ENCODE results near the gene MYOM3.
"Not testable (repeated sequence)": the region's sequence is repeated elsewhere in the genome, so short reads cannot be mapped to it uniquely, and the experiment has no call there.

The MYOM3 gene

GRCh38 chr1:24018611-24019580 is 93.0 kb downstream of the MYOM3 start:
- no peak overlapping the region for H3K9ac ChIP-seq (ENCODE audit: low read length)
- peak overlapping the region; percentile 95 for H3K27ac ChIP-seq (ENCODE audit: low read depth, low read length)
- peak overlapping the region in 1 of 2 donors; percentile 20 for H3K4me3 ChIP-seq (ENCODE audit: low read depth in 1 of 2, low read length in 2 of 2)
- no peaks in the 10 kb centered on the region for H3K9me3 ChIP-seq (ENCODE audit: low read length)
- no peaks in the 10 kb centered on the region for H3K36me3 ChIP-seq (ENCODE audit: insufficient read depth, low read length)
- no peaks in the 10 kb centered on the region for H3K27me3 ChIP-seq (ENCODE audit: control insufficient read depth in 1 of 2, insufficient read depth in 2 of 2, low read length in 2 of 2)
- H3K4me1 ChIP-seq (ENCODE audit: insufficient read depth, low read length): peaks cover 76% of the 10 kb centered on the region

- Histone ChIP-seq H3K36me3 (ENCODE audit: insufficient read depth, low read length) (no peaks in the 10 kb centered on the region), H3K9ac (ENCODE audit: low read length) (no peak overlapping the region), H3K27ac (ENCODE audit: low read depth, low read length) (peak overlapping the region; percentile 69), H3K27me3 (ENCODE audit: control insufficient read depth in 1 of 2, insufficient read depth in 2 of 2, low read length in 2 of 2) (no peaks in the 10 kb centered on the region), H3K9me3 (ENCODE audit: low read length) (no peaks in the 10 kb centered on the region), H3K4me1 (ENCODE audit: insufficient read depth, low read length) (peaks cover 47% of the 10 kb centered on the region), H3K4me3 (ENCODE audit: low read depth in 1 of 2, low read length in 2 of 2) (no peak overlapping the region)
These were observed 96.4 kb downstream of the MYOM3 start for GRCh38 chr1:24015221-24016210.

- not testable (repeated sequence) for H3K36me3 ChIP-seq (ENCODE audit: insufficient read depth, low read length); H3K27me3 ChIP-seq (ENCODE audit: control insufficient read depth in 1 of 2, insufficient read depth in 2 of 2, low read length in 2 of 2); H3K9me3 ChIP-seq (ENCODE audit: low read length); H3K9ac ChIP-seq (ENCODE audit: low read length); H3K4me3 ChIP-seq (ENCODE audit: low read depth in 1 of 2, low read length in 2 of 2); H3K27ac ChIP-seq (ENCODE audit: low read depth, low read length)
- H3K4me1 ChIP-seq (ENCODE audit: insufficient read depth, low read length): peaks cover 25% of the 10 kb centered on the region
These were observed 99.1 kb downstream of the MYOM3 start for GRCh38 chr1:24012878-24013277.

GRCh38 chr1:24010650-24011049 is 101.3 kb downstream of the MYOM3 start:
- H3K4me3 ChIP-seq (ENCODE audit: low read depth in 1 of 2, low read length in 2 of 2): no peak overlapping the region
- no peak overlapping the region for H3K27ac ChIP-seq (ENCODE audit: low read depth, low read length)
- H3K36me3 ChIP-seq (ENCODE audit: insufficient read depth, low read length): no peaks in the 10 kb centered on the region
- peaks cover 7% of the 10 kb centered on the region for H3K4me1 ChIP-seq (ENCODE audit: insufficient read depth, low read length)
- no peaks in the 10 kb centered on the region for H3K27me3 ChIP-seq (ENCODE audit: control insufficient read depth in 1 of 2, insufficient read depth in 2 of 2, low read length in 2 of 2)
- no peaks in the 10 kb centered on the region for H3K9me3 ChIP-seq (ENCODE audit: low read length)
- H3K9ac ChIP-seq (ENCODE audit: low read length): no peak overlapping the region

- H3K9ac ChIP-seq (ENCODE audit: low read length): no peak overlapping the region
- no peak overlapping the region for H3K27ac ChIP-seq (ENCODE audit: low read depth, low read length)
- H3K9me3 ChIP-seq (ENCODE audit: low read length): no peaks in the 10 kb centered on the region
- H3K36me3 ChIP-seq (ENCODE audit: insufficient read depth, low read length): no peaks in the 10 kb centered on the region
- H3K4me3 ChIP-seq (ENCODE audit: low read depth in 1 of 2, low read length in 2 of 2): no peak overlapping the region
- no peaks in the 10 kb centered on the region for H3K4me1 ChIP-seq (ENCODE audit: insufficient read depth, low read length)
- H3K27me3 ChIP-seq (ENCODE audit: control insufficient read depth in 1 of 2, insufficient read depth in 2 of 2, low read length in 2 of 2): no peaks in the 10 kb centered on the region
These were observed 102.5 kb downstream of the MYOM3 start for GRCh38 chr1:24009406-24009805.

- not testable (repeated sequence) for H3K4me3 ChIP-seq (ENCODE audit: low read depth in 1 of 2, low read length in 2 of 2); H3K27ac ChIP-seq (ENCODE audit: low read depth, low read length); H3K9me3 ChIP-seq (ENCODE audit: low read length); H3K9ac ChIP-seq (ENCODE audit: low read length); H3K27me3 ChIP-seq (ENCODE audit: control insufficient read depth in 1 of 2, insufficient read depth in 2 of 2, low read length in 2 of 2); H3K4me1 ChIP-seq (ENCODE audit: insufficient read depth, low read length); H3K36me3 ChIP-seq (ENCODE audit: insufficient read depth, low read length)
These were observed 103.3 kb downstream of the MYOM3 start for GRCh38 chr1:24008574-24009184.

GRCh38 chr1:24007079-24007478 is 104.9 kb downstream of the MYOM3 start:
- Histone ChIP-seq H3K4me1 (ENCODE audit: insufficient read depth, low read length) (no peaks in the 10 kb centered on the region), H3K9ac (ENCODE audit: low read length) (no peak overlapping the region), H3K27ac (ENCODE audit: low read depth, low read length) (no peak overlapping the region), H3K9me3 (ENCODE audit: low read length) (no peaks in the 10 kb centered on the region), H3K36me3 (ENCODE audit: insufficient read depth, low read length) (no peaks in the 10 kb centered on the region), H3K27me3 (ENCODE audit: control insufficient read depth in 1 of 2, insufficient read depth in 2 of 2, low read length in 2 of 2) (no peaks in the 10 kb centered on the region), H3K4me3 (ENCODE audit: low read depth in 1 of 2, low read length in 2 of 2) (no peak overlapping the region)

Measured in muscle layer of colon (tissue), 2 donors.